GM12864 (cell line): ENCODE data around the gene AMOTL1.

Experiments used
- DNase-seq: peaks from one replicate; pipeline ENCODE4 v3.0.0-alpha.2; 2011; ENCODE audit warnings: low read depth
- H3K4me3 ChIP-seq: 2 replicates; pipeline ENCODE4 v1.5.1; 2011; ENCODE audit warnings: mild to moderate bottlenecking, low read depth, low read length, control low read depth
- CTCF ChIP-seq: IDR thresholded peaks from 2 replicates; pipeline ENCODE4 v1.5.1; 2011; ENCODE audit warnings: low read depth, mild to moderate bottlenecking, moderate library complexity, low read length, control low read depth, inconsistent platforms; ENCODE audit errors: missing control alignments

The AMOTL1 gene

GRCh38 chr11:94774345-94774744 lies 6.2 kb downstream of the AMOTL1 start:
- no peak overlapping the region for H3K4me3 ChIP-seq
- DNase-seq, result no peak
- no peak for TF ChIP-seq CTCF

- DNase-seq, result no peak
- no peak overlapping the region for H3K4me3 ChIP-seq
- no peak for TF ChIP-seq CTCF
Measured at GRCh38 chr11:94775567-94776327, 7.6 kb downstream of the AMOTL1 start.

- DNase-seq, result no peak
- no peak for TF ChIP-seq CTCF
- H3K4me3 ChIP-seq, result no peak overlapping the region
Measured at GRCh38 chr11:94776351-94777321, 8.5 kb downstream of the AMOTL1 start.

- no peak overlapping the region for H3K4me3 ChIP-seq
- DNase-seq, result no peak
- TF ChIP-seq CTCF, result no peak
Measured at GRCh38 chr11:94780432-94780831, 12.3 kb downstream of the AMOTL1 start.

GRCh38 chr11:94781837-94782236 lies 13.7 kb downstream of the AMOTL1 start:
- no peak for TF ChIP-seq CTCF
- no peak overlapping the region for H3K4me3 ChIP-seq
- no peak for DNase-seq

GRCh38 chr11:94782446-94782845 lies 14.3 kb downstream of the AMOTL1 start:
- TF ChIP-seq CTCF, result no peak
- no peak overlapping the region for H3K4me3 ChIP-seq
- no peak for DNase-seq
